GM18861 (cell line): Measurements from ENCODE around the gene UVSSA.
"Not testable (repeated sequence)": the region's sequence is repeated elsewhere in the genome, so short reads cannot be mapped to it uniquely, and the experiment has no call there.

Experiments used
- ATAC-seq: cut with Tn5 transposase; IDR thresholded peaks from one replicate; pipeline ENCODE4 v1.9.1; 2021; ENCODE audit not compliant: unreplicated experiment

Gene UVSSA

GRCh38 chr4:1416948-1417260, 69.9 kb downstream of the UVSSA start:
- ATAC-seq = no peak

GRCh38 chr4:1417522-1418390, 70.7 kb downstream of the UVSSA start:
- ATAC-seq = no peak

- ATAC-seq = no peak
Observed at GRCh38 chr4:1418494-1419285, 71.7 kb downstream of the UVSSA start.

DNA sequence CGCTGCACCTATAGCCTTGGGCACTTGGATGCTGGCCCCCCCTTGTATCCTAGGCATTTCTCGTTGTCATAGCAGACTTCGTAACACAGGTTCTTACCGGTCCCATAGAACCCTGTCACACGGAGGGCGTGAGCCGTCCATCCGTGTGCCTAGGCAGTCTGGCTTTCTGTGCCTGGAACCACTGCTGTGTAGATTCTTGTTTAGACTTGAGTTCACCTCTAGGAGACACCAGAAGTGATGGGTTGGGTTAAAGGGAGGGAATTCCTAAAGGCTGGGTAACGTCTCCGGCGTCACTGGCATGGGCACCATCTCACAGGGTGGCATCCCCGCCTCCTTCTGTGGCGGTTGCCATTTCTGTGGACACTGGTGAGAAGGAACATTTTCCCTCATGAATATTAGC, 72.7 kb downstream of the UVSSA start:
- no peak for ATAC-seq

DNA sequence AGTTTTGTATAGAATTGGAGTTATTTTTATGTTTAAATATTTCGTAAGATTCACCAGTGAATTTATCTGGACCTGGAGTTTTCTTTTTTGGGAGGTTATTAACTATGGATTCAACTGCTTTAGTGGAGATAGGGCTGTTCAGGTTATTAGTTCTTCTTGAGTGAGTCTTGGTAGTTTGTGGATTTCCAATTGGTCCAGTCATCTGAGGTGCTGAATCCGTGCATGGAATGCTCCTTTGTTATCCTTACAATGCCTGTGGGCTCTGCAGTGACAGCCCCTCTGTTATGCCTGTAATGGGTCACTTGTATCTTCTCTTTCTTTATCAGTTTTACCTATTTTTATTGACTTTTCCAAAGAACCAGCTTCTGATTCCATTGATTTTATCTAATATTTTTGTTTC, 74.6 kb downstream of the UVSSA start:
- no peak for ATAC-seq

DNA sequence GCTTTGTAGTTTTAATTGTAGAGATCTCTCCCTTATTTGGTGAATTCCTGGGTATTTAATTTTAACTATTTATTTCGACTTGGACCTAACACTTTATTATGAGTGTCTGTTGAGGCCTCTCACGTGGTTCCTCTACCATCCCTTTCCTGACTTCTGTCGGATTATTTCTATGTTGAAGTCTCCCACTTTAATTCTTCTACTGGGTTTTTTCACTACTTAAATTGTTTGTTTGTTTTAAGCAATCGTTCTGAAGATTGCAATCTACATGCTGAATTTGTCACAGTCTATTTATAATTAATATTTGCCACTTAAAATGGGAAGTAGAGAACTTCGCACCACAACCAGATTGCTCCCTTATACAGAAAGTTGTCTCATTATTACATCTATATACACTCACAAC, 80.0 kb downstream of the UVSSA start:
- ATAC-seq = no peak

GRCh38 chr4:1443688-1444172, 96.7 kb downstream of the UVSSA start:
- ATAC-seq = not testable (repeated sequence)
